Peyer's patch (tissue), 4 donors: ENCODE measurements around the gene CLDN7. TPM values are rescaled to one million over a fixed set of nuclear protein-coding genes. Genes with fewer than 3 reads are reported as not detected.

Experiments used
- DNase-seq, 3 donors: peaks; one replicate each; pipeline ENCODE4 v3.0.0-alpha.2; 2017 to 2019
- H3K27ac ChIP-seq, 4 donors: fragments of 200-600 bp; sonication (generic); one replicate each; pipeline ENCODE4 v1.5.1; 2016 to 2019
- H3K27me3 ChIP-seq, 2 donors: fragments of 200-600 bp; sonication (generic); one replicate each; pipeline ENCODE4 v1.5.1; 2019
- H3K36me3 ChIP-seq, 3 donors: fragments of 200-600 bp; sonication (generic); one replicate each; pipeline ENCODE4 v1.5.1; 2016 to 2019
- H3K4me1 ChIP-seq, 4 donors: fragments of 200-600 bp; sonication (generic); one replicate each; pipeline ENCODE4 v1.5.1; 2016 to 2019
- H3K4me3 ChIP-seq, 4 donors: fragments of 200-600 bp; sonication (generic); 1 replicate in 3 of 4; 2 replicates in 1 of 4; pipeline ENCODE4 v1.5.1; 2016 to 2019; ENCODE audit warnings: mild to moderate bottlenecking in 1 of 4
- H3K9me3 ChIP-seq, 4 donors: fragments of 200-600 bp; sonication (generic); one replicate each; pipeline ENCODE4 v1.5.1; 2016 to 2019; ENCODE audit warnings: mild to moderate bottlenecking in 1 of 4
- POLR2A ChIP-seq, 2 donors: fragments of 450-650 bp; IDR thresholded peaks; one replicate each; pipeline ENCODE4 v1.5.1; 2017; ENCODE audit warnings: antibody characterized with exemption in 2 of 2, mild to moderate bottlenecking in 2 of 2, moderate library complexity in 2 of 2
- total RNA-seq, 4 donors: library from RNA; depleted of rRNA; stranded (reverse); fragments of >200 nt; gene quantifications; one replicate each; pipeline ENCODE4 v1.1.0, GENCODE V29; 2016
- TF ChIP-seq, protein P1 (sequence below), 6 experiments: fragments of 450-650 bp in 4 of 6; fragments of 200-600 bp in 2 of 6; sonication (generic) in 1 of 6; IDR thresholded peaks; one replicate each; pipeline ENCODE4 v1.5.1; 2017 to 2019; ENCODE audit warnings: antibody characterized with exemption in 6 of 6, mild to moderate bottlenecking in 3 of 6, moderate library complexity in 1 of 6

CLDN7 gene
- total RNA-seq, 4 donors from 2014 or later, result 80.0 to 1,052 (median 864) TPM

- Histone ChIP-seq H3K9me3 (no peaks in the 10 kb centered on the region), H3K27ac (no peak overlapping the region), H3K36me3 (peaks cover 0 to 58% (median 0%) of the 10 kb centered on the region in 3 donors), H3K4me3 (no peak overlapping the region), H3K27me3 (no peaks in the 10 kb centered on the region), H3K4me1 (peaks cover 0 to 18% (median 7%) of the 10 kb centered on the region in 4 donors)
- DNase-seq, result no peak
- TF ChIP-seq POLR2A (IDR thresholded peaks at IDR 0.05), result no peak
- TF ChIP-seq, protein P1, sequence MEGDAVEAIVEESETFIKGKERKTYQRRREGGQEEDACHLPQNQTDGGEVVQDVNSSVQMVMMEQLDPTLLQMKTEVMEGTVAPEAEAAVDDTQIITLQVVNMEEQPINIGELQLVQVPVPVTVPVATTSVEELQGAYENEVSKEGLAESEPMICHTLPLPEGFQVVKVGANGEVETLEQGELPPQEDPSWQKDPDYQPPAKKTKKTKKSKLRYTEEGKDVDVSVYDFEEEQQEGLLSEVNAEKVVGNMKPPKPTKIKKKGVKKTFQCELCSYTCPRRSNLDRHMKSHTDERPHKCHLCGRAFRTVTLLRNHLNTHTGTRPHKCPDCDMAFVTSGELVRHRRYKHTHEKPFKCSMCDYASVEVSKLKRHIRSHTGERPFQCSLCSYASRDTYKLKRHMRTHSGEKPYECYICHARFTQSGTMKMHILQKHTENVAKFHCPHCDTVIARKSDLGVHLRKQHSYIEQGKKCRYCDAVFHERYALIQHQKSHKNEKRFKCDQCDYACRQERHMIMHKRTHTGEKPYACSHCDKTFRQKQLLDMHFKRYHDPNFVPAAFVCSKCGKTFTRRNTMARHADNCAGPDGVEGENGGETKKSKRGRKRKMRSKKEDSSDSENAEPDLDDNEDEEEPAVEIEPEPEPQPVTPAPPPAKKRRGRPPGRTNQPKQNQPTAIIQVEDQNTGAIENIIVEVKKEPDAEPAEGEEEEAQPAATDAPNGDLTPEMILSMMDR (IDR thresholded peaks at IDR 0.05), result no peak
Measured at GRCh38 chr17:7229504-7229903, 32.8 kb downstream of the CLDN7 start.

GRCh38 chr17:7228920-7229319, 33.4 kb downstream of the CLDN7 start:
- Histone ChIP-seq H3K9me3 (no peaks in the 10 kb centered on the region), H3K4me1 (peaks cover 0 to 18% (median 7%) of the 10 kb centered on the region in 4 donors), H3K27ac (peak overlapping the region in 1 of 4 donors; percentile 30), H3K36me3 (peaks cover 0 to 64% (median 0%) of the 10 kb centered on the region in 3 donors), H3K27me3 (no peaks in the 10 kb centered on the region), H3K4me3 (no peak overlapping the region)
- TF ChIP-seq, protein P1 (IDR thresholded peaks at IDR 0.05), result no peak
- no peak for TF ChIP-seq POLR2A (IDR thresholded peaks at IDR 0.05)
- DNase-seq, result no peak

- DNase-seq, result peak in 1 of 3 donors; percentile 46
- Histone ChIP-seq H3K27me3 (no peaks in the 10 kb centered on the region), H3K4me1 (peaks cover 0 to 2% (median 0%) of the 10 kb centered on the region in 4 donors), H3K4me3 (no peak overlapping the region), H3K36me3 (peaks cover 0 to 83% (median 0%) of the 10 kb centered on the region in 3 donors), H3K9me3 (no peaks in the 10 kb centered on the region), H3K27ac (peak overlapping the region in 1 of 4 donors; percentile 36)
- no peak for TF ChIP-seq POLR2A (IDR thresholded peaks at IDR 0.05)
- TF ChIP-seq, protein P1 (IDR thresholded peaks at IDR 0.05), result no peak
Measured at GRCh38 chr17:7226721-7227710, 35.3 kb downstream of the CLDN7 start.

DNA sequence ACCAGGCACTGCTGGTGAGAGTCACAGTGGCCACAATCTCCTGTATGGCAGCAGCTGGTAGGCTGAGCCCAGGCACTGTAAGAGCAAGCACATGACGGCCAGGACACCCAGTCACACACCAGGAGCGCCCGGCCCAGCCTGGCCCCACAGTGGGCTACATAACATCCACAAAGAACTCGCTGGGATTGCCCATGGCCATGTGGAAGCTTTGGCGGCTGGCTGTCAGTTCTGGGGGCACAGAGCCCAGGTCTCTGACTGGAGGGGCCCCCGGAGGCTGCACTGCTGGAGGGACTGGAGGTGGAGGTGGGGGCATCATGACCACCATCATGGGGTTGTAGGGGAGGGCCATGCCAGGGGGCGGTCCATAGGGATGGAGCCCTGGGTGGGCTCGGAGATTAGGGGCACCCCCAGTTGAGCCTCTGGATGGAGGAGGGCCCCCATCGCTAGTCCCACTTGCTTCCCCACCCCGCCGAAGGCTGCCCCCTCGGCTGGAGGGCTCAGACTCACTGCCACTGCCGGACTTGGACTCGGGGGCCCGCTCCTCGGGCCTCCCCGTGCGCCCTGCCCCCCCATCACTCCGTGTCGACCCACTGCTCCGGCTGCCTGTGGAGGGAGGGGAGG, 36.5 kb downstream of the CLDN7 start:
- no peaks in the 10 kb centered on the region for H3K9me3 ChIP-seq
- H3K36me3 ChIP-seq, result peaks cover 0 to 89% (median 0%) of the 10 kb centered on the region in 3 donors
- no peak overlapping the region for H3K4me3 ChIP-seq
- no peak for TF ChIP-seq POLR2A (IDR thresholded peaks at IDR 0.05)
- TF ChIP-seq, protein P1 (IDR thresholded peaks at IDR 0.05), result no peak
- no peak for DNase-seq
- H3K27ac ChIP-seq, result no peak overlapping the region
- no peaks in the 10 kb centered on the region for H3K27me3 ChIP-seq
- peaks cover 0 to 13% (median 3%) of the 10 kb centered on the region in 4 donors for H3K4me1 ChIP-seq

- peaks cover 0 to 18% (median 5%) of the 10 kb centered on the region in 4 donors for H3K4me1 ChIP-seq
- peak overlapping the region in 1 of 4 donors; percentile 100 for H3K27ac ChIP-seq
- H3K27me3 ChIP-seq, result no peaks in the 10 kb centered on the region
- H3K9me3 ChIP-seq, result no peaks in the 10 kb centered on the region
- no peak for DNase-seq
- H3K4me3 ChIP-seq, result no peak overlapping the region
- no peak for TF ChIP-seq POLR2A (IDR thresholded peaks at IDR 0.05)
- TF ChIP-seq, protein P1 (IDR thresholded peaks at IDR 0.05), result no peak
- peaks cover 0 to 78% (median 0%) of the 10 kb centered on the region in 3 donors for H3K36me3 ChIP-seq
Measured at GRCh38 chr17:7224661-7225111, 37.6 kb downstream of the CLDN7 start.
